Fibroblast of skin of left quadriceps (primary cell): ENCODE data around the gene RRBP1.
"Not testable (repeated sequence)": the region's sequence is repeated elsewhere in the genome, so short reads cannot be mapped to it uniquely, and the experiment has no call there.

Experiments
- DNase-seq, 2 experiments: peaks; one replicate each; pipeline ENCODE4 v3.0.0-alpha.2; 2013; ENCODE audit warnings: low read depth in 2 of 2

RRBP1 gene

DNA sequence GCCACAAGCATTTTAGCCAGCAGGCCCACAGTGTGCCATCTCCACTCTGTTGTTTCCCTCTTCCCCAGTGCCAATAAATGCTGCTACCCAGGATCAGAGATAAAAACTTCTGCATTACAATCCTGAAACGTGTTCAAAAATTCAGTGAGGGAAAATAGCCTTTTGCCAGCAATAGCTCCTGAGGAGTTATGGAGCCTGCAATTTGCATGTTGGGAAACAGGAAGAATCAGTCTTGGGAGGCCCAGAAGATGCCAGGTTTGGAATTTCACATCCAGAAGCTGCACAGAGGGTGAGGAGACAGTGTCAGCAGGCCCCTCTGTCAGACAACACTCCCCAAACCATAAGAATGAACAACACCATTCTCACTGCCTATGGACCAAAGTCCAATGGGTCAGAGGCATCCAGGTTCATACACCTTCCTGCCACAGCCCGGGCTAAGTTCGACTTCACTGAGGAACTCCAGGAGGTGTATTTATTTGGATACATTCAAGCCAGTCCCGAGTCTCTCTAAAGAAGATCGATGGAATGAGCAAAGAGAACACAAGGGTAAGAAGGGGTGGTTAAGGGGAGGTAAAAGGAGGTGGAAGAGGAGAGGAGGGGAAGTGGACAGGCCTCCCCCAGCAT is 20.8 kb downstream of the RRBP1 start:
- peak in 1 of 2 experiments; percentile 14 for DNase-seq

GRCh38 chr20:17660667-17661066 is 21.4 kb downstream of the RRBP1 start:
- DNase-seq = no peak

DNA sequence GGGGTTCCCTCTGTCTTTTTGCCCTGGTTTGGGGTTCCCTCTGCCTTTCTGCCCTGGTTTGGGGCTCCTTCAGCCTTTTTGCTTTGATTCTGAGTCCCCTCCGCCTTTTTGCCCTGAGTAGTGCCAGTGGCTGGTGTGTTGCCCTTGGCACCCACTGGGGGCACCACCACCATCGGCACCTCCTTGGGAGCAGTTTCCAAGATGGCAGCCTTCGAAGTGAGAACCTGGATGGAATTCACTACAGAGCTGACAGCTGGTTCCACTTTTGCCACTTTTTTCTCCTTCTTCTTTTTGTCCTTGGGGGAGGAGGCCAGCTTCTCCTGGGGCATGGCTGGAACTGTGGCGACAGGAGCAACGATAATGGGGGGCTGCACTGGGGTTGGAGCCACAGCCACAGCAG is 22.2 kb downstream of the RRBP1 start:
- DNase-seq = no peak

DNA sequence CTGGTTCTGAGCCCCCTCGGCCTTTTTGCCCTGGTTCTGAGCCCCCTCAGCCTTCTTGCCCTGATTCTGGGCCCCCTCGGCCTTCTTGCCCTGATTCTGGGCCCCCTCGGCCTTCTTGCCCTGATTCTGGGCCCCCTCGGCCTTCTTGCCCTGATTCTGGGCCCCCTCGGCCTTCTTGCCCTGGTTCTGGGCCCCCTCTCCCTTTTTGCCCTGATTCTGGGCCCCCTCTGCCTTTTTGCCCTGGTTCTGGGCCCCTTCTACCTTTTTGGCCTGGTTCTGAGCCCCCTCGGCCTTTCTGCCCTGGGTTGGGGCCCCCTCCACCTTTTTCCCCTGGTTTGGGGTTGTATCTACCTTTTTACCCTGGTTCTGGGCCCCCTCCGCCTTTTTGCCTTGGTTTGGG is 22.7 kb downstream of the RRBP1 start:
- DNase-seq = not testable (repeated sequence)

GRCh38 chr20:17658648-17658993 is 23.4 kb downstream of the RRBP1 start:
- DNase-seq = no peak

DNA sequence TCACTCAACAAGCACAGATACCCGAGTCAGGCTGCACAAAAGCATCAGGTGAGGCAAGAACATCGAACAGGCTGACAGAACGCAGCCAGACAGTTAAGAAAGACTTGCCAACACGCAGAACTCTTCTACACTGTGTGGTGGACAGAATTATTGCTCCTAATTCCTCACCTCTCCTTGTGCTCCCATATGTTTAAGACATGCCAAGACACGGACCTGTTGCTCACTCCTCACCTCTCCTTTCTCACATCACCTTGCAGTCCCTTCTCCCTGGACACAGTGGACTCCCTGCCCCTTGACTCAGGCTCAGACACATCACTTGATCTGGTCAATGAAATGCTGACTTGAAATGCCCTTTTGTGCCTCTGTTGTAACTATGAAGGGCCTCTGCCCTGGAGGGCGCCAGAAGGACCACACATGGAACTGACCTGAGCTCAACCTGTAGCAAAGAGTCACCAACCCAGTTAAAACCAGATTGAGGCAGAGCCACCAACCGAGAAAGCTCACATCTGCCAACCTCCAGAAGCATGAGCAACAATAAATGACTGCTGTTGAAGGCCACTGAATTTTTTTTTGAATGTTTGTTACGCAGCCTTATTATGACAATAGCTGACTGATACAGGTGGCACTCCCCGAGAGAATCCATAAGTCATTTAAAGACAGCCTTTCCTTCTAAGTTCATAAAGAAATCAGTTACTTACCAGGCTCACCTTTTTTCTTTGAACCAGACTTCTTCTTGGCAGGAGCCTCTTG is 24.0 kb downstream of the RRBP1 start:
- DNase-seq = no peak

- DNase-seq = no peak
Observed at GRCh38 chr20:17657079-17657825, 24.8 kb downstream of the RRBP1 start.

- DNase-seq = no peak
Observed at GRCh38 chr20:17655865-17656479, 26.1 kb downstream of the RRBP1 start.

DNA sequence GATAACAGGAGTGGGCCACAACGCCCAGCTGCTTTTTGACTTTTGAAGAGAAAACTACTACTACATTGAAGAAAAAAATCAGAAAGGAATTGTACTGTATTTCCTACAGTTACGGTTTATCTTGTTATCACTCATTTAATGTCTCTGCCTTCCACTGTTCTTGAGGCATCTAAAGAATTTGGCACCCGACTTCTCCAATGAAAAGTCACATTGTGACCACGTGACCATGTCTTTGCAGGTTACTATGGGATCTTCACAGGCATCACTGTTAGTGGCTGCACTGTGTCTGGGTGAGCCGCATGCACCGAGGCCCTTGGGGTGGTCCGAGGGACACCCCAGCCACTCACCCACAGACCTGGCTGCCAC is 26.8 kb downstream of the RRBP1 start:
- DNase-seq = no peak

- peak; percentile 29 to 34 for DNase-seq
Observed at GRCh38 chr20:17654649-17655285, 27.3 kb downstream of the RRBP1 start.

DNA sequence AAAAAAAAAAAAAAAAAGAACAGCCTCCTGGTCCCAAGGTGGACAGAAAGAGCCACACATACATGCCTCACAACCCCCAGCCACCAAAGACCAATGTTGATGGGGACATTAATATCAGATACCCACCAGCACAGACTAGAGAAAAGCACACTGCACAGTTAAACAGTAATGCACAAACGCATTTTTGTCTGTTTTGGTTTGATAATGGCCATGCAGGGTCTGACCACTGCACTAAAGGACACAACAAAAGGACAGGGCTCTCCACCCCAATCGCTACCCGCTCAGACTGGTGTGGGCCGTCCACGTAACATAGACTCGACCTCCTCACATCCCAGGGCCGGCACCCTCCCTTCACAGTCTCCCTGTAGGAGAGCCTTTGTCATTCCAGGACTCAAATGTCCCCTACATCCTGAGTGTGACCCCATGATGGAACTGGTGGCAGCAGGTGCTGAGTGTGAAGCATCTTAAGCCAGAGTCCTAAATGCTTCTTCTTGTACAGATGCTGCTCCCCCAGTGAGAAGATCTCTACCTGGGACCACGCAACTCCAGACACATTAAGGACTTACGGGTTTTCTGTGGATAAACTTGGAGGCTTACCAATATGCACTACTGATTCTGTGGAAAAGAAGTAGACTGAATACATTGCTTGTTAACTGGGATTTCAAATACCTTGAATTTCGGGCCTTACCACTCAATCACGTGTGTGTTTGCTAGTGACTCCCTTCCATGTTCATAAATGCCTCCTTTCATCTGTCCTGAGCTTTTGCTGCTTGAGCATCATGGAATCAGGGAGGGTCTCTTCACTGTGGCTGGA is 28.0 kb downstream of the RRBP1 start:
- no peak for DNase-seq

DNA sequence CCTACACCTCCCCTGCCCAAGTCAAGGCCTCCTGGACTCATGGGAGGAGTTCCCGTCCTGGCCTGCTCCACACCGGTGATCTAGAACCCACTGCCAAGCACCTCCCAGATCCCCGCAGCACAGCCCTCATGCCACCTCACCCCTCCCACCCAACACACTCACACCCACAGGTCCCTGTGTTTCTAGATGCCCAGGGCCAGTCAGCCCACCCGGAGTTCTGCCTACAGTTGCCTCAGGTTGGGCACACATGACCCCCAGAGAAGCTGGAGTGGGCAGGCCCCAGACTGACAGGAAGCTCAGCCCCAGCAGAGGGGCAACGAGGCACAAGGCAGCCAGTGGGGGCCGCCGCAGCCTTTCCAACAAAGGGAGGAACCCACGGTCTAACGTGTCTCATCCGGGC is 29.6 kb downstream of the RRBP1 start:
- DNase-seq = no peak

- no peak for DNase-seq
Observed at GRCh38 chr20:17651760-17652388, 30.2 kb downstream of the RRBP1 start.

- no peak for DNase-seq
Observed at GRCh38 chr20:17651129-17651759, 30.8 kb downstream of the RRBP1 start.

- DNase-seq = no peak
Observed at GRCh38 chr20:17650301-17651128, 31.5 kb downstream of the RRBP1 start.

- no peak for DNase-seq
Observed at GRCh38 chr20:17648791-17649730, 33.0 kb downstream of the RRBP1 start.

- no peak for DNase-seq
Observed at GRCh38 chr20:17648315-17648646, 33.8 kb downstream of the RRBP1 start.
